Transverse colon (tissue), 4 donors: ENCODE measurements around the gene ZBTB4. TPM values are rescaled to one million over a fixed set of nuclear protein-coding genes. Genes with fewer than 3 reads are reported as not detected.

ENCODE experiments used
- DNase-seq: peaks from one replicate; pipeline ENCODE4 v3.0.0-alpha.2; 2019
- H3K27ac ChIP-seq, 4 donors: fragments of 200-600 bp; sonication (generic); 2 replicates each; pipeline ENCODE4 v1.5.1; 2016 to 2018; ENCODE audit warnings: inconsistent platforms in 4 of 4
- H3K27me3 ChIP-seq: fragments of 200-600 bp; sonication (generic); 2 replicates; pipeline ENCODE4 v1.5.1; 2017; ENCODE audit warnings: inconsistent platforms
- H3K36me3 ChIP-seq, 4 donors: fragments of 200-600 bp; sonication (generic); 2 replicates each; pipeline ENCODE4 v1.5.1; 2017 to 2019; ENCODE audit warnings: inconsistent platforms in 4 of 4
- H3K4me1 ChIP-seq, 4 donors: fragments of 200-600 bp; sonication (generic); 2 replicates each; pipeline ENCODE4 v1.5.1; 2017 to 2020; ENCODE audit warnings: inconsistent platforms in 4 of 4
- H3K4me3 ChIP-seq, 4 donors: fragments of 200-600 bp; sonication (generic); 1 replicate in 1 of 4; 2 replicates in 3 of 4; pipeline versions ENCODE4 v1.5.1 to v1.6.1; 2017 to 2019; ENCODE audit warnings: inconsistent platforms in 4 of 4
- H3K9me3 ChIP-seq, 2 donors: fragments of 200-600 bp; sonication (generic); 2 replicates each; pipeline ENCODE4 v1.5.1; 2017 to 2019; ENCODE audit warnings: inconsistent platforms in 2 of 2
- EP300 ChIP-seq: sonication (generic); formaldehyde crosslinking; IDR thresholded peaks from one replicate; pipeline ENCODE4 v1.6.1; 2017; ENCODE audit warnings: antibody characterized with exemption, low read depth
- POLR2A ChIP-seq: fragments of 450-650 bp; IDR thresholded peaks from one replicate; pipeline ENCODE4 v1.6.1; 2016; ENCODE audit warnings: antibody characterized with exemption, mild to moderate bottlenecking, moderate library complexity
- POLR2AphosphoS5 ChIP-seq, 3 donors: sonication (generic); formaldehyde crosslinking; IDR thresholded peaks; one replicate each; pipeline ENCODE4 v1.6.1; 2016; ENCODE audit warnings: antibody characterized with exemption in 3 of 3
- WGBS, 2 donors: methylation state at CpG; one replicate each; pipeline ENCODE4 v1.1.5; 2018; ENCODE audit warnings: low coverage in 1 of 2; 5-methylcytosine and 5-hydroxymethylcytosine counted together
- in situ Hi-C, 4 donors: fragments of 200-750 bp; cut with MboI; loops; one replicate each; pipeline versions ENCODE4 v1.15.0 to v1.15.1; 2017; ENCODE audit warnings: low sequenced_read_pairs in 3 of 4, low pct_ligation_motif_present in 1 of 4, low pct_unique_long_range_greater_than_20kb in 1 of 4
- intact Hi-C: fragments of 100-400 bp; cut with DNase I; formaldehyde crosslinking; loops from one replicate; pipeline ENCODE4 v1.15.1; 2023; ENCODE audit warnings: low total_unique reads
- total RNA-seq, 4 donors: library from RNA; depleted of rRNA; stranded (reverse); fragments of >200 nt; gene quantifications; one replicate each; pipeline ENCODE4 v1.1.0, GENCODE V29; 2016
- TF ChIP-seq, protein P1 (sequence below), 5 experiments: fragments of 200-600 bp in 3 of 5; fragments of 450-650 bp in 2 of 5; sonication (generic) in 3 of 5; IDR thresholded peaks; 1 replicate in 2 of 5; 2 replicates in 3 of 5; pipeline ENCODE4 v1.5.1; 2016 to 2017; ENCODE audit warnings: antibody characterized with exemption in 5 of 5, inconsistent platforms in 3 of 5, mild to moderate bottlenecking in 2 of 5, moderate library complexity in 1 of 5

The ZBTB4 gene
- total RNA-seq, 4 donors from 2014 or later = 18.3 to 48.6 (median 23.2) TPM

DNA sequence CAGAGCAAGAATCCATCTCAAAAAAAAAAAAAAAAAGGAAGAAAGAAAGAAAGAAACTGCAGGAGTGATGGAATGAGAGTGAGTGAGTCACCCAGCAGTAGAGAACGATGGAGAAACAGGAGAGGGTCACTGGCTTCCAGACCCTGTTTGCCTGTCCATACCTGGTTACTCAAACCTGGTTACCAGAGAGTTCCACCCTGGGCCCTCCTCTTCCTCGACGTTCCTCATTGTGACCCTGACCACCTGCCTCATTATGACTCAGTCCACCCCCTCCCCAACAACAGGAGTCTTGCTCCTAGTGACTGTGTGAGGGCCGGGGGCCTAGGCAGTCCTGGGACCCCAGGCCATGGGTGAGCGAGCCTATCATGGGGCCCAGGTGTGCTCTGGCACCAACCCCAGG lies 50.9 kb downstream of the ZBTB4 start, which contains the start of gene SPEM3:
SPEM3 (plus strand) TSS at position 301 of the 400 bp plus-strand sequence; CDS start at position 347, 46 bp downstream.
- Histone ChIP-seq H3K4me3 (no peak within 1 kb of the TSS), H3K27me3 (no peaks in the 10 kb centered on the region), H3K27ac (no peak within 1 kb of the TSS), H3K36me3 (no peaks in the 10 kb centered on the region), H3K4me1 (no peaks in the 10 kb centered on the region), H3K9me3 (no peaks in the 10 kb centered on the region)
- in situ Hi-C loops (no loop called here), intact Hi-C loops (no loop called here)
- TF ChIP-seq POLR2AphosphoS5 (IDR thresholded peaks at IDR 0.05) = no peak
- TF ChIP-seq, protein P1, sequence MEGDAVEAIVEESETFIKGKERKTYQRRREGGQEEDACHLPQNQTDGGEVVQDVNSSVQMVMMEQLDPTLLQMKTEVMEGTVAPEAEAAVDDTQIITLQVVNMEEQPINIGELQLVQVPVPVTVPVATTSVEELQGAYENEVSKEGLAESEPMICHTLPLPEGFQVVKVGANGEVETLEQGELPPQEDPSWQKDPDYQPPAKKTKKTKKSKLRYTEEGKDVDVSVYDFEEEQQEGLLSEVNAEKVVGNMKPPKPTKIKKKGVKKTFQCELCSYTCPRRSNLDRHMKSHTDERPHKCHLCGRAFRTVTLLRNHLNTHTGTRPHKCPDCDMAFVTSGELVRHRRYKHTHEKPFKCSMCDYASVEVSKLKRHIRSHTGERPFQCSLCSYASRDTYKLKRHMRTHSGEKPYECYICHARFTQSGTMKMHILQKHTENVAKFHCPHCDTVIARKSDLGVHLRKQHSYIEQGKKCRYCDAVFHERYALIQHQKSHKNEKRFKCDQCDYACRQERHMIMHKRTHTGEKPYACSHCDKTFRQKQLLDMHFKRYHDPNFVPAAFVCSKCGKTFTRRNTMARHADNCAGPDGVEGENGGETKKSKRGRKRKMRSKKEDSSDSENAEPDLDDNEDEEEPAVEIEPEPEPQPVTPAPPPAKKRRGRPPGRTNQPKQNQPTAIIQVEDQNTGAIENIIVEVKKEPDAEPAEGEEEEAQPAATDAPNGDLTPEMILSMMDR (IDR thresholded peaks at IDR 0.05) = no peak
- no peak for TF ChIP-seq EP300
- TF ChIP-seq POLR2A = no peak
- no peak for DNase-seq
- 74% methylated on average over 5 of the region's 5 CpGs; no CpG with 5 or more reads in 1 of the 2 donors for WGBS, 2 donors

DNA sequence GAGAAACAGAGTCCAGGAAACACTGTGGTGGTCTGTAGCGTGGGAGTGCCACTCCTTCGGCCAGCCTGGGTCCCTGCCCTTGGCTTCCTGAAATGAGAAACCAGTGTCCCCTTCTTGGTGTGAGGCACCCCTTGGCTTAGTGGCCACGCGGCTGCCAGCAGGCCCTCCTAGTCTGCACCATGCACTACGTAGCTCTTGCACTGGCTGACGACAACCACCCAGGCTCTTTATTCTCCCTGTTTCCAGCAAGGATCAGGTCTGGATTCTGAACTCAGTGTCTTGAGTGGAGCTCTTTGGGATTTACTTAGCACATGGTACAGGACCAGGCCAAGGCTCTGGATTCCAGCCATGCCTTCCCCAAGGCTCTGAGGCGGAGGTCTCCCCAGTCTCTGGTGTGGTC lies 51.9 kb downstream of the ZBTB4 start:
- Histone ChIP-seq H3K36me3 (no peaks in the 10 kb centered on the region), H3K27ac (no peak overlapping the region), H3K27me3 (no peaks in the 10 kb centered on the region), H3K4me1 (no peaks in the 10 kb centered on the region), H3K9me3 (no peaks in the 10 kb centered on the region), H3K4me3 (no peak overlapping the region)
- no peak for DNase-seq
- TF ChIP-seq POLR2A (no peak), EP300 (no peak), POLR2AphosphoS5 (IDR thresholded peaks at IDR 0.05) (no peak)
- TF ChIP-seq, protein P1 (IDR thresholded peaks at IDR 0.05) = no peak
- intact Hi-C loops = no loop called here
- in situ Hi-C loops = no loop called here
- 88% methylated on average over 7 of the region's 7 CpGs; no CpG with 5 or more reads in 1 of the 2 donors for WGBS, 2 donors

DNA sequence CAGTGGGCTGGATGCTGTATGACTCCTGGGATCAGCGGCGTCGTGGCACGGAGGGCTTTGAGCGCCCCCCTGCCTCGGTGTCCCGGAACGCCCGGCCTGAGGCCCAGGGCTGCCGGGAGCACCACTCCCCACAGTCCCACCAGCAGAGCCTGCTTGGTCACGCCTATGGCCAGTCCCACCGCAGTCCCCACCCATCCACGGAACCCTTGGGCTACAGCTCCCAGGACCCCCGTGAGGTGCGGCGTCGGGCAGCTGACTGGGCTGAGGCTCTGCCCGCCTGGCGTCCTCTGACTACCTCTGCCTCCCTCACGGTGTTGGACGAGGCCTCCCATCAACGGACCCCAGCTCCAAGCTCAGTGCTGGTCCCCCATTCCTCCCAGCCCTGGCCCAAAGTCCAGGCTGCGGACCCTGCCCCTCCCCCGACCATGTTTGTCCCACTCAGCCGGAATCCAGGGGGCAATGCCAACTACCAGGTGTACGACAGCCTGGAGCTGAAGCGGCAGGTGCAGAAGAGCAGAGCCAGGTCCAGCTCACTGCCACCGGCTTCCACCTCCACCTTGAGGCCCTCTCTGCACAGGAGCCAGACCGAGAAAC lies 52.4 kb downstream of the ZBTB4 start:
- Histone ChIP-seq H3K9me3 (no peaks in the 10 kb centered on the region), H3K27ac (no peak overlapping the region), H3K4me1 (no peaks in the 10 kb centered on the region), H3K36me3 (no peaks in the 10 kb centered on the region), H3K27me3 (no peaks in the 10 kb centered on the region), H3K4me3 (no peak overlapping the region)
- intact Hi-C loops = no loop called here
- in situ Hi-C loops = no loop called here
- 89% methylated on average over 28 of the region's 29 CpGs; no CpG with 5 or more reads in 1 of the 2 donors for WGBS, 2 donors
- TF ChIP-seq POLR2AphosphoS5 (IDR thresholded peaks at IDR 0.05) = no peak
- no peak for TF ChIP-seq POLR2A
- TF ChIP-seq EP300 = no peak
- TF ChIP-seq, protein P1 (IDR thresholded peaks at IDR 0.05) = no peak
- no peak for DNase-seq

DNA sequence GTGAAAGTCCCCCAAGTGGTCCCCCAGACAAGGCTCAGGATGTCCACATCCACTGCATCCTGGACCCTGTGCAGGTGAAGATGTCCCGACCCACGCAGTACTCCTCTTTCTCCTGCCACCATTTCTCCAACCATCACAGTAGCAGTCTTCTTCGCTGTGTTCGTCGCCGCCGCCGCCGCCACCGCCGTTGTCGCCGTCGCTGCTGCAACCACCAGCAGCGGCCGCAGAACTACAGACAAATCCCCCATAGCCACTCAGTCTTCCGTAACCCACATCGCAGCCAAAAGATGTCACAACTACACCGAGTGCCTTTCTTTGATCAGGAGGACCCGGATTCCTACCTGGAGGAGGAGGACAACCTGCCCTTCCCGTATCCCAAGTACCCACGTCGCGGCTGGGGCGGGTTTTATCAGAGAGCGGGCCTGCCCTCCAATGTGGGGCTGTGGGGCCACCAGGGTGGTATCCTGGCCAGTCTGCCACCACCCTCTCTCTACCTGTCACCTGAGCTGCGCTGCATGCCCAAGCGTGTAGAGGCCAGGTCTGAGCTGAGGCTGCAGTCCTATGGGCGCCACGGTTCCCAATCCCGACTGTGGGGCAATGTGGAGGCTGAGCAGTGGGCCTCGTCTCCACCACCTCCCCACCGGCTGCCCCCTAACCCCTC lies 53.1 kb downstream of the ZBTB4 start:
- intact Hi-C loops = no loop called here
- TF ChIP-seq EP300 (no peak), POLR2A (no peak), POLR2AphosphoS5 (IDR thresholded peaks at IDR 0.05) (no peak)
- TF ChIP-seq, protein P1 (IDR thresholded peaks at IDR 0.05) = no peak
- no peaks in the 10 kb centered on the region for H3K27me3 ChIP-seq
- no peaks in the 10 kb centered on the region for H3K4me1 ChIP-seq
- in situ Hi-C loops = no loop called here
- DNase-seq = no peak
- 96 to 100% methylated on average over 2 to 28 of the region's 33 CpGs for WGBS, 2 donors
- no peaks in the 10 kb centered on the region for H3K9me3 ChIP-seq
- H3K4me3 ChIP-seq = no peak overlapping the region
- H3K27ac ChIP-seq = no peak overlapping the region
- no peaks in the 10 kb centered on the region for H3K36me3 ChIP-seq
